Mucosa of rectum (tissue), 2 donors: ENCODE measurements around the gene EPX.

Source experiments
- H3K27ac ChIP-seq, 2 donors: one replicate each; pipeline ENCODE4 v1.7.0; 2013; ENCODE audit warnings: inconsistent platforms in 2 of 2, low read depth in 2 of 2, low read length in 2 of 2
- H3K27me3 ChIP-seq, 2 donors: one replicate each; pipeline ENCODE4 v1.7.0; 2013; ENCODE audit warnings: low read length in 2 of 2; ENCODE audit not compliant: control insufficient read depth in 2 of 2, insufficient read depth in 2 of 2
- H3K36me3 ChIP-seq, 2 donors: one replicate each; pipeline ENCODE4 v1.7.0; 2013; ENCODE audit warnings: low read length in 2 of 2; ENCODE audit not compliant: control insufficient read depth in 2 of 2, insufficient read depth in 2 of 2
- H3K4me1 ChIP-seq, 2 donors: one replicate each; pipeline ENCODE4 v1.7.0; 2013; ENCODE audit warnings: low read length in 2 of 2, mild to moderate bottlenecking in 1 of 2; ENCODE audit not compliant: control insufficient read depth in 2 of 2, insufficient read depth in 2 of 2
- H3K4me3 ChIP-seq, 2 donors: one replicate each; pipeline ENCODE4 v1.7.0; 2013; ENCODE audit warnings: low read length in 2 of 2
- H3K9ac ChIP-seq, 2 donors: one replicate each; pipeline ENCODE4 v1.7.0; 2013; ENCODE audit warnings: low read length in 2 of 2, low read depth in 1 of 2, mild to moderate bottlenecking in 1 of 2
- H3K9me3 ChIP-seq, 2 donors: one replicate each; pipeline ENCODE4 v1.7.0; 2013; ENCODE audit warnings: low read length in 2 of 2; ENCODE audit not compliant: control insufficient read depth in 2 of 2
- donor health status: healthy.
- donor health status: Normal muscosa, but diverticular disease.

EPX gene

DNA sequence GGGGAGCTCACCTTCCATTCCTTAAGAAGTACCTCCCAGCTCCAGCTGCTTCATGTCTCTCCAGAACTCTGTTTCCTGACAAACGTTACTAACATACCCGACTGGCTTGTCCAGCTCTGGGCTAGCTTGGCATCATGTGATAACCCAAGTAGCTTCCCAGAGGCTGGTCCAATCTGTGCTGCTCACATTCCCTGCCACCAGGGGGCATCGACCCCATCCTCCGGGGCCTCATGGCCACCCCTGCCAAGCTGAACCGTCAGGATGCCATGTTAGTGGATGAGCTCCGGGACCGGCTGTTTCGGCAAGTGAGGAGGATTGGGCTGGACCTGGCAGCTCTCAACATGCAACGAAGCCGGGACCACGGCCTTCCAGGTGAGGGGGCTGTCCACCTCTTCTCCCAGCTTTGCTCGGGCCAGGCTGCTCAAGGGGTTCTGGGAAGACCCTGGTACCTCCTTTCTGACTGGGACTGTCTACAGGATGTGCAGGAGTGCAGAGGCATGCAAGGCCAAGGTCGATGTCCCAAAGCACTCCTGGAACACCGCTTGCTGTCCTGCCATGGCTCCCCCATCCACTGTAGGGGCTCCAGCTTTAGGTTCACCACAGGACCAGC is 7.6 kb downstream of the EPX start:
- no peak overlapping the region for H3K4me3 ChIP-seq
- H3K9ac ChIP-seq, result no peak overlapping the region
- peaks cover 0 to under 1% of the 10 kb centered on the region in 2 donors for H3K36me3 ChIP-seq
- no peaks in the 10 kb centered on the region for H3K4me1 ChIP-seq
- H3K27ac ChIP-seq, result no peak overlapping the region
- no peaks in the 10 kb centered on the region for H3K27me3 ChIP-seq
- no peaks in the 10 kb centered on the region for H3K9me3 ChIP-seq

GRCh38 chr17:58202859-58203258 is 10.3 kb downstream of the EPX start:
- Histone ChIP-seq H3K4me1 (no peaks in the 10 kb centered on the region), H3K9me3 (no peaks in the 10 kb centered on the region), H3K27me3 (no peaks in the 10 kb centered on the region), H3K4me3 (no peak overlapping the region), H3K9ac (no peak overlapping the region), H3K27ac (no peak overlapping the region), H3K36me3 (peaks cover 0 to 16% of the 10 kb centered on the region in 2 donors)

- H3K36me3 ChIP-seq, result peaks cover 9 to 24% of the 10 kb centered on the region in 2 donors
- H3K4me1 ChIP-seq, result no peaks in the 10 kb centered on the region
- no peaks in the 10 kb centered on the region for H3K27me3 ChIP-seq
- no peaks in the 10 kb centered on the region for H3K9me3 ChIP-seq
- H3K9ac ChIP-seq, result no peak overlapping the region
- H3K27ac ChIP-seq, result no peak overlapping the region
- H3K4me3 ChIP-seq, result no peak overlapping the region
These were observed 12.3 kb downstream of the EPX start for GRCh38 chr17:58204796-58205195.

DNA sequence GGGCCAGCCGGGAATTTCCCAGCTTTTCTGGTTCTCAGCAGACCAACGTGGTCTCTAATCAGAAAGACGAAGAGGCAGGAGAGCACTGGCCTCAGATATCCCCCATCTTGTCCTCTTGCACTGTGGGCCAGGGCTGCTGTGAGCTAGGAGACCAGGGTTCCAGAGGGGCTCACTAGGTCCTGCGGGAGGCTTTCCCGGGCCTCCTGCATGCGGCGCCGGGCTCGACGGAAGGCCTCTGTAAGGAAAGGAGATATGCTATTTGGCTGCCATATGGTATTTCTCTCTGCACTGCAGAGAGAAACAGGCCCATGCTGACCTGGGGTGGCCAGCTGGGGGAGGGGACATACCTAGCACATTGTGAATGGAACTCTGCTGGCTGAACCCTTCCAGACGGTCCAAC is 13.4 kb downstream of the EPX start:
- Histone ChIP-seq H3K9me3 (no peaks in the 10 kb centered on the region), H3K9ac (no peak overlapping the region), H3K27me3 (no peaks in the 10 kb centered on the region), H3K4me3 (no peak overlapping the region), H3K36me3 (peaks cover 17 to 36% of the 10 kb centered on the region in 2 donors), H3K4me1 (no peaks in the 10 kb centered on the region), H3K27ac (no peak overlapping the region)

DNA sequence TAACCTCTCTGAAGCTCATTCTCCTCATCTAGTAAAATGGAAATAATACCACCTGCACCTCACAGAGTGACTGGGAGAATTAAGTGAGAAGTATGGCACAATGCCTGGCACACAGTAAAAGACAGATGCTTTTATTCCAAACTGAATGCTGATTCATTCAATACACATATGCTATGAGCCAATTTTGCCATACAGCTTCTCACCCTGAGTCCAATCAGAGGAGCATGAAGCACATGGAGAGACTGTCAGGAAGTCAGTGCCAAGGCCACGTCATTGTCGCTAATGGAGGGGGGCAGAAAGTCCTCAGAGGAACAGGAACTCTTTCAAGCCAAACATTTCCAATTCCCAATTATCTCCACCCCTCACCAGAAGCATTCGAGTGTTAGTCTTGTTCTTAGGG is 14.9 kb downstream of the EPX start:
- no peaks in the 10 kb centered on the region for H3K27me3 ChIP-seq
- no peaks in the 10 kb centered on the region for H3K9me3 ChIP-seq
- H3K9ac ChIP-seq, result no peak overlapping the region
- no peaks in the 10 kb centered on the region for H3K4me1 ChIP-seq
- H3K27ac ChIP-seq, result no peak overlapping the region
- no peak overlapping the region for H3K4me3 ChIP-seq
- peaks cover 23 to 43% of the 10 kb centered on the region in 2 donors for H3K36me3 ChIP-seq

GRCh38 chr17:58208344-58208743 is 15.8 kb downstream of the EPX start:
- Histone ChIP-seq H3K4me1 (no peaks in the 10 kb centered on the region), H3K36me3 (peaks cover 23 to 51% of the 10 kb centered on the region in 2 donors), H3K27me3 (no peaks in the 10 kb centered on the region), H3K27ac (no peak overlapping the region), H3K4me3 (no peak overlapping the region), H3K9me3 (no peaks in the 10 kb centered on the region), H3K9ac (no peak overlapping the region)

GRCh38 chr17:58210922-58211321 is 18.4 kb downstream of the EPX start:
- H3K27ac ChIP-seq, result no peak overlapping the region
- no peak overlapping the region for H3K4me3 ChIP-seq
- H3K36me3 ChIP-seq, result peaks cover 23 to 66% of the 10 kb centered on the region in 2 donors
- no peaks in the 10 kb centered on the region for H3K4me1 ChIP-seq
- no peak overlapping the region for H3K9ac ChIP-seq
- H3K27me3 ChIP-seq, result no peaks in the 10 kb centered on the region
- no peaks in the 10 kb centered on the region for H3K9me3 ChIP-seq

DNA sequence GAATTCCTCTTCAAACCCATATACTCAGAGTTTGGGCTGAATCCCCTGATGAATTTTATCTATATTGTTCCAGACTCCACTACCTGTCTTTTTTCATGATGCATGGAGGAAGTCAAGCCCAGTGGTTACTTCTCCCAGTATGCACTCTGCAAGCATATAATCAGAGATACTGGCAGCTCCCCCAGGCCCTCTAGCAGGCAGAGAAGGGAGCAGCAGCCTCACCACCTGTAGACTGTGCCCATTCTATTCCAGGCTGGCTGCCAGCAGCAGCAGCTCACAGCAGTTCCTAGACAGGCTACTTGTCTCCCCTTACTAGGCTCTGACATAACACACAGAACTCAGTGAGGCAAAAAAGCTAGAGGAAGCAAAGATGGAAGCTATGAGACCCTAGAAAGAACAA is 23.2 kb downstream of the EPX start:
- Histone ChIP-seq H3K36me3 (peaks cover 8 to 37% of the 10 kb centered on the region in 2 donors), H3K27me3 (no peaks in the 10 kb centered on the region), H3K9ac (no peak overlapping the region), H3K9me3 (no peaks in the 10 kb centered on the region), H3K27ac (no peak overlapping the region), H3K4me3 (no peak overlapping the region), H3K4me1 (peaks cover 3 to 6% of the 10 kb centered on the region in 2 donors)

GRCh38 chr17:58217766-58218165 is 25.2 kb downstream of the EPX start:
- Histone ChIP-seq H3K4me3 (no peak overlapping the region), H3K4me1 (peaks cover 3 to 6% of the 10 kb centered on the region in 2 donors), H3K27me3 (no peaks in the 10 kb centered on the region), H3K27ac (no peak overlapping the region), H3K9ac (no peak overlapping the region), H3K36me3 (peaks cover 0 to 24% of the 10 kb centered on the region in 2 donors), H3K9me3 (no peaks in the 10 kb centered on the region)

- no peaks in the 10 kb centered on the region for H3K27me3 ChIP-seq
- peak within 1 kb of the TSS; percentile 29 to 77 for H3K27ac ChIP-seq
- peaks cover 0 to 12% of the 10 kb centered on the region in 2 donors for H3K36me3 ChIP-seq
- peaks cover 3 to 6% of the 10 kb centered on the region in 2 donors for H3K4me1 ChIP-seq
- peak within 1 kb of the TSS; percentile 77 to 90 for H3K9ac ChIP-seq
- peak within 1 kb of the TSS; percentile 85 to 98 for H3K4me3 ChIP-seq
- H3K9me3 ChIP-seq, result no peaks in the 10 kb centered on the region
These were observed 26.7 kb downstream of the EPX start, which contains the start of gene MKS1 for GRCh38 chr17:58219007-58219788. Gene MKS1, minus strand, starts transcription at chr17:58219255. Its CDS starts 25 bp downstream, at chr17:58219230.
